HEK293 (cell line): Measurements from ENCODE around the gene EIF5A2.

Experiments used
- PATZ1 ChIP-seq: fragments of 450-650 bp; formaldehyde crosslinking; IDR thresholded peaks from 2 replicates; pipeline ENCODE4 v1.5.1; 2016; ENCODE audit warnings: missing biosample characterization, missing genetic modification characterization
- SETDB1 ChIP-seq: IDR thresholded peaks from one replicate; pipeline ENCODE4 v1.6.1; 2017; ENCODE audit warnings: mild to moderate bottlenecking, low read length, moderate library complexity, mixed read lengths; ENCODE audit not compliant: insufficient read length
- YY1 ChIP-seq: fragments of 450-650 bp; formaldehyde crosslinking; IDR thresholded peaks from 2 replicates; pipeline ENCODE4 v1.5.1; 2018; ENCODE audit warnings: missing biosample characterization, missing genetic modification characterization
- ZBTB8A ChIP-seq: fragments of 450-650 bp; formaldehyde crosslinking; IDR thresholded peaks from 2 replicates; pipeline ENCODE4 v1.5.1; 2016; ENCODE audit warnings: missing biosample characterization, missing genetic modification characterization
- ZNF114 ChIP-seq: fragments of 450-650 bp; formaldehyde crosslinking; IDR thresholded peaks from 2 replicates; pipeline ENCODE4 v1.5.0; 2017; ENCODE audit warnings: missing biosample characterization, missing genetic modification characterization
- ZNF777 ChIP-seq: fragments of 450-650 bp; formaldehyde crosslinking; IDR thresholded peaks from 2 replicates; pipeline ENCODE4 v1.5.1; 2017; ENCODE audit warnings: missing biosample characterization, missing genetic modification characterization, borderline replicate concordance
- ZSCAN4 ChIP-seq: fragments of 450-650 bp; formaldehyde crosslinking; IDR thresholded peaks from 2 replicates; pipeline ENCODE4 v1.5.1; 2017; ENCODE audit warnings: missing biosample characterization, missing genetic modification characterization
- TF ChIP-seq, protein P1 (sequence below): fragments of 450-650 bp; formaldehyde crosslinking; IDR thresholded peaks from 2 replicates; pipeline ENCODE4 v1.5.1; 2016; ENCODE audit warnings: missing biosample characterization, missing genetic modification characterization
- TF ChIP-seq, protein P2 (sequence below): fragments of 450-650 bp; formaldehyde crosslinking; IDR thresholded peaks from 2 replicates; pipeline ENCODE4 v1.5.1; 2016; ENCODE audit warnings: missing biosample characterization, missing genetic modification characterization, low read depth

DNA sequence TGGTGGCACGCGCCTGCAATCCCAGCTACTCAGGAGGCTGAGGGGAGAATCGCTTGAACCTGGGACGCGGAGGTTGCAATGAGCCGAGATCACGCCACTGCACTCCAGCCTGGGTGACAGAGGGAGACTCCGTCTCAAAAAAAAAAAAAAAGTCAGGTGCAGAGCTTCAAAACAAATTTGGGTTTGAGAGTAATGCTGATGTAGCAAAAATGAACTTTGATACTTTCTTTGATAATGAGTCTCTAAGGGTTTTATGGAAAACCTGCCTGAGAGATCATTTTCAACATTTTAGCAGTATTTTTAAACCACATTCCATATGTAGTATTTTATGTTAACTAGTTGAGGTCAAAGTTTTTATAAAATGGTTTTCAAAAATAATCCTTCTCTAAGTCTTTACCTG, 14.5 kb downstream of the EIF5A2 start:
- TF ChIP-seq, protein P1, sequence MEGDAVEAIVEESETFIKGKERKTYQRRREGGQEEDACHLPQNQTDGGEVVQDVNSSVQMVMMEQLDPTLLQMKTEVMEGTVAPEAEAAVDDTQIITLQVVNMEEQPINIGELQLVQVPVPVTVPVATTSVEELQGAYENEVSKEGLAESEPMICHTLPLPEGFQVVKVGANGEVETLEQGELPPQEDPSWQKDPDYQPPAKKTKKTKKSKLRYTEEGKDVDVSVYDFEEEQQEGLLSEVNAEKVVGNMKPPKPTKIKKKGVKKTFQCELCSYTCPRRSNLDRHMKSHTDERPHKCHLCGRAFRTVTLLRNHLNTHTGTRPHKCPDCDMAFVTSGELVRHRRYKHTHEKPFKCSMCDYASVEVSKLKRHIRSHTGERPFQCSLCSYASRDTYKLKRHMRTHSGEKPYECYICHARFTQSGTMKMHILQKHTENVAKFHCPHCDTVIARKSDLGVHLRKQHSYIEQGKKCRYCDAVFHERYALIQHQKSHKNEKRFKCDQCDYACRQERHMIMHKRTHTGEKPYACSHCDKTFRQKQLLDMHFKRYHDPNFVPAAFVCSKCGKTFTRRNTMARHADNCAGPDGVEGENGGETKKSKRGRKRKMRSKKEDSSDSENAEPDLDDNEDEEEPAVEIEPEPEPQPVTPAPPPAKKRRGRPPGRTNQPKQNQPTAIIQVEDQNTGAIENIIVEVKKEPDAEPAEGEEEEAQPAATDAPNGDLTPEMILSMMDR (tag by site-specific recombination), result no peak
- TF ChIP-seq SETDB1 (no peak), PATZ1 (tag by site-specific recombination) (no peak), ZNF777 (no peak), ZSCAN4 (tag by site-specific recombination) (no peak), ZNF114 (tag by site-specific recombination) (no peak), YY1 (tag by site-specific recombination) (no peak), ZBTB8A (tag by site-specific recombination) (no peak)
- TF ChIP-seq, protein P2, sequence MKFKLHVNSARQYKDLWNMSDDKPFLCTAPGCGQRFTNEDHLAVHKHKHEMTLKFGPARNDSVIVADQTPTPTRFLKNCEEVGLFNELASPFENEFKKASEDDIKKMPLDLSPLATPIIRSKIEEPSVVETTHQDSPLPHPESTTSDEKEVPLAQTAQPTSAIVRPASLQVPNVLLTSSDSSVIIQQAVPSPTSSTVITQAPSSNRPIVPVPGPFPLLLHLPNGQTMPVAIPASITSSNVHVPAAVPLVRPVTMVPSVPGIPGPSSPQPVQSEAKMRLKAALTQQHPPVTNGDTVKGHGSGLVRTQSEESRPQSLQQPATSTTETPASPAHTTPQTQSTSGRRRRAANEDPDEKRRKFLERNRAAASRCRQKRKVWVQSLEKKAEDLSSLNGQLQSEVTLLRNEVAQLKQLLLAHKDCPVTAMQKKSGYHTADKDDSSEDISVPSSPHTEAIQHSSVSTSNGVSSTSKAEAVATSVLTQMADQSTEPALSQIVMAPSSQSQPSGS, result no peak
